ENCODE data around the gene RFESD.

Gene RFESD

DNA sequence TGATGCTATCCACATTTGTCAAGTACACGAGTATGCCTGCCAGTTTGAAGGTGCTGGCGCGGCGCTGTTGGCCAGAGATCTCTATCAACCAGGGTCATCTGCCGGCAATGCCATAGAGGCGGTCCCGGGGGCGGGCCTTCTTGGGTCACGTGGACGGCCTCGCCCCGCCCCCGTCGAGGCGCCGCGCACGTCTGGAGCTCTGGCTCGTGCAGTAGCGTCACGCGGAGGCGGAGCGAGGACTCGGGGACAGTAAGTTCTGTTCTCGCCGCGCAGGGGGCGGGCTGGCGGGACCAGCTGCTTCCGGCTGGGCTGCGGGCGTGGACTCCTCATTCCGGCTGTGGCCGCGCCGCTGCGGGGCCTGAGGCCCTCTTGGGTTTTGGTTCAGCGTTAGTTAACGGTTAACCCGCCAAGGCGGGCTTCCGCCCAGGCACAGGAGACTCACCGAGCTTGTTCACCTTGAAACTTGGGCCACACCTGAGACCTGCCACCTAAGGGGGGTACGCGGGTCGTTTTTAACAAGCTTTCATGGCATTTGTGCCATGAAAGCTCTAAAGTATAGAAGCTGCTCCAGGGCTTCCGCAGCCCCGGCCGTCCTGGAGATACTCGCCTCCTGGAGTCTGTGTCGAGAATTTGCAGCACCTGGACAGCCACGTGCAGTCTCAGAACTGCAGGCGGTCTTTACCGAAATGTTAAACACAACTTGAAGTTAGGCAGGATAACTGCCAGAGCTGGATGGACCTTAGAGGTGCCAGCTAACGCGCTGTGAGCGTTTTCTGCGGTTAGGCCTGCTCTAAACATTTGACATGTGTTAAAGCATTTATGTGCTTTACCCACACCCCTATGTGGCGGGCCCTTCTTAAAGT, at the start of gene RFESD:
Gene RFESD (plus strand): TSS at position 209 of the 863 bp plus-strand sequence. CDS start 5,495 bp downstream, outside the sequence.
- peak; percentile 98 for DNase-seq (ENCODE audit: low read depth, low spot score)

DNA sequence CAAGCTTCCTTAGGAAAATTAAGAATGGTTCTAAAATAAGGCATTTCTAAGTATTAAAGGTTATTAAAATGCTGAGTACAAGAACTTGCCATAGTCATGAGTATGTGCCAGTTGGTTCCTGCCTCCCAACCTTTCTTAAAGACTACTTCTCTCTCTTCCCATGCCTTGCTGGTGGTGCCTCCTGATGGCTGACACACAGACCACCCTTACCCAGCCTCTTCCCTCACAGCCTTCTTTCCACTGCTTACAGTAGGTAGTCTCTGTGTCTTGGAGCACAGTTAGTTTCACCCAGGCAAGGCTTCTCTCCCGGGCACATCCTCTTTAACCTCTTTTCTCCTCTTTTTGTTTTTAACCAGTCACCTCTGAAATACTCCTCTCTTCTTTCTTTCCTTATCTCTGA, 47.3 kb upstream of the RFESD start:
- no peak for DNase-seq (ENCODE audit: low read depth, low spot score)

DNA sequence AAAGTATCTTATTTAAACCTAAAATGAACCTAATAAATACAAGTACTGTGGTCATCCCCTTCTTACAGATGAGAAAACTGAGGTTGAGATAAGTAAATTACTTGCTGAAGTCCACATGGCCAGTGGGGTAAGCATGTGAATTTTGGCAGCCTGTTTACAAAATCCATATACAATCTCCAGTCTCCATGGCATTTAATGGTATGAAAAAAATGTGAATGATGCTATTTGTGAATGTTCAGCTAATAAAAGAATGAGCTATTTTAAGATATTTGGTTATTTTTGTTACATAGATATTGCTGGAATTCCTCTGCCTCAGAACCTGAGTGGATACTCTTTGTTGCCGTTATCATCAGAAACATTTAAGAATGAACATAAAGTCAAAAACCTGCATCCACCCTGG, 46.0 kb upstream of the RFESD start:
- DNase-seq (ENCODE audit: low read depth, low spot score), result no peak

DNA sequence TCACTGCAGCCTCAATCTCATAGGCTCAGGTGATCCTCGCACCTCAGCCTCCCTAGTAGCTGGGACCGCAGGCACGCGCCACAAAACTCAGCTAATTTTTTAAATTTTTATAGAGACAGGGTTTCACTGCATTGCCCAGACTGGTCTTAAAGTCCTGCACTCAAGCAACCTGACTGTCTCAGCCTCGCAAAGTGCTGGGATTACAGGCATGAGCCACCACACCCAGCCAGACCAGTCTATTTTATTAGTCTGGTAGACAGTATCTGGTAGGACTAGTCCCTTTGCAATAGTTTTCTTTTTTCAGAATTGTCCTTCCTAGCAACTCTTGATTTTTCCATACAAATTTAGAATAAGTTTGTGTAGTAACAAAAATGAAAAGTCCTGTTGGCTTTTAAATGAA, 40.8 kb upstream of the RFESD start:
- no peak for DNase-seq (ENCODE audit: low read depth, low spot score)

DNA sequence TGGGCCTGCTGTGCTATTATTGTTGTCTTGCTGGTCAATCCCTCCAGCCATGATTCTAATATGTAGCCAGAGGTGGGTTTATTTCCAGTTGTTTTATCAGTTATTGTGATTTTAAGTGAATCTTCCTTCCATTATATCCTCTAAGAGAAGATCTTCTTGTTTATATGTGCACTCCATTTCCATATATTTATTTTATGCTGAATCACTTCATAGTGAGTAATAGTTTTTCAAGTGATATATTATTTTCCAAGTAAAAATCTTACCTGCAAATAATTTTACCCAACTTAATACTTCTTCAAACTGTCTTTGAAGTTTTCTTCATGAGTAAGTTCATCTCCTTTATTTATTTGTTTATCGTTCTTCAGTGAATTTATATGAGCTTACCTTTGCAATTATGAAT, 40.2 kb upstream of the RFESD start:
- DNase-seq (ENCODE audit: low read depth, low spot score), result no peak

DNA sequence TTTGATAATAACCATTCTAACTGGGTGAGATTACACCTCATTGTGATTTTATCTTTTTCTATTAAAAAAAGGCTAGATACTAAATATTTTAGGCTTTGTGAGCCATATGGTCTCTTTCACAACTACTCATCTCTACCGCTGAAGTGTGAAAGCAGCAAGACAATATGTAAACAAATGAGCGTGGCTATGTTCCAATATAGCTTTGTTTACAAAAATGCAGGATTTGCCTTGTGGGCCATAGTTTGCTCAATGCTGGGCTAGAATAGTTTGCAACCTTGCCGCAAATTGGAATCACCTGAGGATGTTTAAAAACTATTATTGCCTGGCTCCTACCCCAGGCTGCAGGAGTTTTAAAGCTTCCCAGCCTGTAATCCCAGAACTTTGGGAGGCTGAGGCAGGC, 36.9 kb upstream of the RFESD start:
- no peak for DNase-seq (ENCODE audit: low read depth, low spot score)

DNA sequence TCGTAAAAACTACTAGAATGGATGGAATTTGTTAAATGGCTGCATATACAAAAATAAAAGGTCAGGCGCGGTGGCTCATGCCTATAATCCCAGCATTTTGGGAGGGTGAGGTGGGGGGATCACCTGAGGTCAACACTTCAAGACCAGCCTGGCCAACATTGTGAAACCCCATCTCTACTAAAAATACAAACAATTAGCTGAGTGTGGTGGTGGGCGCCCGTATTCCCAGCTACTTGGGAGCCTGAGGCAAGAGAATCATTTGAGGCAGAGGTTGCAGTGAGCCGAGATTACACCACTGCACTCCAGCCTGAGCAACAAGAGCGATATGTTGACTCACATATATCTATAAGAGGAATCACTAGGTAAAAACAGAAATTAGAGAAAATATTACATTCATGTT, 36.0 kb upstream of the RFESD start:
- DNase-seq (ENCODE audit: low read depth, low spot score), result no peak

DNA sequence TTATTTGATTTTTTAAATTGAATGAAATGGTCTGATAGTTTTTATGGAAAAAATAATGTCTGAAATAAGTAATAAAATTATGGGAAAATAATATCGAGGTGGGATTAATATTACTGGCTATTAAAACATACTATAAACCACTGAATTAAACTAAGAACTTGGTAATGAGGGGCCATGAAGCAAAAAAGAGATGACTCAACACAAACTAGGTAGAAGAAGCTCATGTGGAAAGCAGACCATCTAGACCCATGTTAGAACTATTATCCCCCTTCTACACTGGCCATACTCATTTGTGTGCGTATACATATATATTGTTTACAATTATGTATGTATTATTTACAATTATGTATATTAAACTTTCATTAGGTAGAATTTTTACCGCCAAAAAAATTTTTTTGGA, 35.2 kb upstream of the RFESD start:
- DNase-seq (ENCODE audit: low read depth, low spot score), result no peak

DNA sequence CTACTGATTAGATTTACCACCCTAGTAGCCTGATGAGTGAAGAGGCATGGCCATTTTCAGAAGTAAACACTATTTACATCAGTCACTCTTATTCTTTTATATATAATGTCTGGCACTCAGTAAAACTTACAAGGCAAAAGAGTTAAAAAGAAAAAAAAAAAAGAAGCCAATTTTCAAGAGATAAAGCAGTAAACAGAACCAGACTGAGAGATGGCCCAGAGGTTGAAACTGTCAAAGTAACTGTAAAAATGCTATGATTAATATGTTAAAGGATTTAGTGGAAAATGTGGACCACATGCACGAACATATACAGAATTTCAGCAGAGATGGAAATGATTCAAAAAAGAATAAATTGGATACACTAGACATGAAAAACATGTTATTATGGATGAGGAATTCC, 33.1 kb upstream of the RFESD start:
- DNase-seq (ENCODE audit: low read depth, low spot score), result no peak

DNA sequence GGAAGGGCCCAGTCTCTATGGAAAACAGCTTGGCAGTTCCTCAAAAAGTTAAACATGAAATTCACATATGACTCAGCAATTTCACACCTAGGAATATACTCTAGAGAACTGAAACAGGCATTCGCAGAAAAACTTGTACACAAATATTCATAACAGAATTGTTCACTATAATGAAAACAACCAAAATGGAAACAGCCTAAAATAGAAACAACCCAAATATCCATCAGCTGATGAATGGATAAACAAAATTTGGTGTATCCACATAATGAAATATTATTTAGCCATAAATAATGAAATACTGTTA, 31.5 kb upstream of the RFESD start:
- no peak for DNase-seq (ENCODE audit: low read depth, low spot score)

DNA sequence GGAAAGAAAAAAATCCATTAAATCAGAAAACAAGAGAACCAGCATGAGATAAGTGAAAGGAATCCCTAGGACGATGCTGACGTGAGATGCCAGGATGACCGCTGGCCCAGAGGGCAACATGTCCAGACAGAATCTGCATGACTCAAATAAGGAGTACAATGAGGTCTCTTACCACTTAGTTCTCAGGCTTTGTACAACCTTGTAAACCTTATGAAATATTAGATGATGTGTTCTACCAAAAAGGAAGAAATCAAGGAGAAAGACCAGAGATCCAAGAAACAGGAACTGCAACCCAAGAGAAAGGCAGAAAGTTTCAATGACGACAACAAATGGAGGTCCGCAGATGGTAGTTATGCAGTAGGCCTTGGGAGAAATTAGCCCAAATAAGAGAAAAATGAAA, 29.5 kb upstream of the RFESD start:
- no peak for DNase-seq (ENCODE audit: low read depth, low spot score)

DNA sequence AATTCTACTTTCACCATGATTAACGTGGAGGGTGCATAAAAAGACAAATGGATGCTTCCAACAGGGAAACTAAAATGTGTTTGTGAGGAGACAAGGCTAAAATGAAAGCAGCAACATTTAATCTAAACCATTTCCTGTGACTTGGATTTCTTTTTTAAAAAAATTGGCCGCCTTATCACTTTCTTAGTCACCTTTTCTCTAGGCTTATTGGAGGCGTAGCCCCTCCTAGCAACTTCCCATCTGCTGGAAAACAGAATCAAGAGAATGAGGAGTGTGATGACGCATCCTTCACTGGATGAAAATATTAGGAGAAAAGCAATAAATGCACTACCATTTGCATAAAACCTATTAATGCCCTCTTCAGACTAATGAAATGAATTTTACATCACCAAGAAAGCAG, 27.5 kb upstream of the RFESD start:
- no peak for DNase-seq (ENCODE audit: low read depth, low spot score)

DNA sequence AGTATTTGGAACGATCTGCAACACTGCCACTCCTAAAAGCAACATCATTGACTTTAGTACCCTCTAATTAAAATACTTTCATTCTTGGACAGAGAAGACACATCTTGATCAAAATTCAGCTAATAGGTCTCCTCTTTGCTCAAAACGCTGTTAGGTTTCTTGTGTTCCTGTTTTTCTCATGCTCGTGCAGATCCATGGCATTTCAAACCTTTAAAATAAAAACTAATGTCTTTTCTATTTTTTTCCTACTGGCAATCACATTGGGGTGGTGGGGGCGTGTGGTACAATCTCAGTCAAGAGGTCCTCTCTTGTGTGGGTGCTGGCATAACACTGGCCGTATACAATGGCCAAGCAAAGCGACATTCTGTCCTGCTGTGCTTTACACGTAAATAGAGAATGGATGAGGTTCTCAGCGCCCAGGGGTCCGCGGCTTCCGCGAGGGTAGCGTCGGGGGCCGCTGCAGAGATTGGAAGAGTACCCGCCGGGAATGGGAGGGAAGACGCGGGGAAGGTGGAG, 27.0 kb upstream of the RFESD start:
- no peak for DNase-seq (ENCODE audit: low read depth, low spot score)

DNA sequence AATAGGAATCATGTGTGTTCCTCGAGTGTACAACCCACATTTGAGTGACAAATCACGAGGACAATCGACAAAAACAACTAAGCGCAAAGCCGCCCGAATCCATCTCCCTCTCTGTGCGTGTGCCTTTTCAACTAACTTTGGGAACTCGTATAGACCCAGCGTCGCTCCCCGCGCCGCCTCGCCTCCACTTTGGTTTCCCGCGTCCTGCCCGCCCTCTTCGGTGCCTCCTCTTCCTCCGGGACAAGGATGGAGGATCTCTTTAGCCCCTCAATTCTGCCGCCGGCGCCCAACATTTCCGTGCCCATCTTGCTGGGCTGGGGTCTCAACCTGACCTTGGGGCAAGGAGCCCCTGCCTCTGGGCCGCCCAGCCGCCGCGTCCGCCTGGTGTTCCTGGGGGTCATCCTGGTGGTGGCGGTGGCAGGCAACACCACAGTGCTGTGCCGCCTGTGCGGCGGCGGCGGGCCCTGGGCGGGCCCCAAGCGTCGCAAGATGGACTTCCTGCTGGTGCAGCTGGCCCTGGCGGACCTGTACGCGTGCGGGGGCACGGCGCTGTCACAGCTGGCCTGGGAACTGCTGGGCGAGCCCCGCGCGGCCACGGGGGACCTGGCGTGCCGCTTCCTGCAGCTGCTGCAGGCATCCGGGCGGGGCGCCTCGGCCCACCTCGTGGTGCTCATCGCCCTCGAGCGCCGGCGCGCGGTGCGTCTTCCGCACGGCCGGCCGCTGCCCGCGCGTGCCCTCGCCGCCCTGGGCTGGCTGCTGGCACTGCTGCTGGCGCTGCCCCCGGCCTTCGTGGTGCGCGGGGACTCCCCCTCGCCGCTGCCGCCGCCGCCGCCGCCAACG, 26.3 kb upstream of the RFESD start, which contains the start of gene GPR150:
Gene GPR150 (plus strand): TSS at position 58 of the 840 bp plus-strand sequence. CDS start 189 bp downstream, at position 247.
- DNase-seq (ENCODE audit: low read depth, low spot score), result peak; percentile 63

DNA sequence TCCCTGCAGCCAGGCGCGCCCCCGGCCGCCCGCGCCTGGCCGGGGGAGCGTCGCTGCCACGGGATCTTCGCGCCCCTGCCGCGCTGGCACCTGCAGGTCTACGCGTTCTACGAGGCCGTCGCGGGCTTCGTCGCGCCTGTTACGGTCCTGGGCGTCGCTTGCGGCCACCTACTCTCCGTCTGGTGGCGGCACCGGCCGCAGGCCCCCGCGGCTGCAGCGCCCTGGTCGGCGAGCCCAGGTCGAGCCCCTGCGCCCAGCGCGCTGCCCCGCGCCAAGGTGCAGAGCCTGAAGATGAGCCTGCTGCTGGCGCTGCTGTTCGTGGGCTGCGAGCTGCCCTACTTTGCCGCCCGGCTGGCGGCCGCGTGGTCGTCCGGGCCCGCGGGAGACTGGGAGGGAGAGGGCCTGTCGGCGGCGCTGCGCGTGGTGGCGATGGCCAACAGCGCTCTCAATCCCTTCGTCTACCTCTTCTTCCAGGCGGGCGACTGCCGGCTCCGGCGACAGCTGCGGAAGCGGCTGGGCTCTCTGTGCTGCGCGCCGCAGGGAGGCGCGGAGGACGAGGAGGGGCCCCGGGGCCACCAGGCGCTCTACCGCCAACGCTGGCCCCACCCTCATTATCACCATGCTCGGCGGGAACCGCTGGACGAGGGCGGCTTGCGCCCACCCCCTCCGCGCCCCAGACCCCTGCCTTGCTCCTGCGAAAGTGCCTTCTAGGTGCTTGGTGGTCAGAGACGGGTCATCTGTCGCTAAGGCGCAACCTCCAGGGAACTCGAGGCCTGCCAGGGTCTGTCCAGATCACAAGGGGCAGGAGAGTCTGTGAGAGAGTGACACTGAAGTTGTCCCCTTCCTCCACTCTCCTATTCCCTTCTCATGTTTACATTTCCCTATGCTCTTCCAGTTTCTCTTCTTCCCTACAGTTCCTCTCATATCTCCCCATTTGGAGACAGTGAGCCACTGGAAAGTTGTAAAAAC, 25.4 kb upstream of the RFESD start:
- DNase-seq (ENCODE audit: low read depth, low spot score), result peak; percentile 56

DNA sequence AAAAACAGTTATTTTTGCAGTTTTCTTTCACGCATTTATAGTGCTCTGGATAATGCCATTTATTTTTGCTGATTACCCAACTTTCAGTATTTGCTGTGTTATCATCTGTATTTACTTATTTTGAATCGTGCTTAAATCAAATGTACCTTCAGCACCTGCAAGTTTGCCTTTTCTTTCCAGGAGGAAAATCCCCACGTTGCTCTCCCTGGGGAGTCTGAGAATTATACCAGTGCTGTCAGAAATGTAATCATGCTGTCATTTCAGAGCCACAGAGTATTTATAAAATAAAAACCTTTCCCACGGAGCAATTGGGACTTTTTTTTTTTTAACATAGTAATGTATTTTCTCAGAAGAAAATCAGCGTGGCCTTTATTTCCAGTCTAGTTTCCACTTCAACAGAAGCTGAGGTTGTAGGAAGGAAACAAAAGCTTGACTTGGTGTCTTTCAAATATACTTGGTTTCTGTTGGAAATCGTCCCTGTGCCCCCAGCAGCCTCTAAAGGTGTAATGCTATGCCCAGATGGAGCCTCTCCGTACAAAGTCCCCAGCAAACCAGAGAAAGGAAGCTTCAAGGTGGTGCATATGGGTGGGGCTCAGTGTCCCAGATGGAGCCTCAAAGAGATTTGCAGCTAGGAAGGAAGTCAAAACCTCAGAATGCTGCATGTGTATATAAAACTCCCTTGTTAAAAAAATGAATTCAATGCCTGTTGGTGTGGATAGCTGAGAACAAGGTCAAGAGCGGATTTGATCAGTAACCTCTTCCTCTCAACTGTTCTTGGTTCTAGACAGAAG, 24.5 kb upstream of the RFESD start:
- no peak for DNase-seq (ENCODE audit: low read depth, low spot score)

DNA sequence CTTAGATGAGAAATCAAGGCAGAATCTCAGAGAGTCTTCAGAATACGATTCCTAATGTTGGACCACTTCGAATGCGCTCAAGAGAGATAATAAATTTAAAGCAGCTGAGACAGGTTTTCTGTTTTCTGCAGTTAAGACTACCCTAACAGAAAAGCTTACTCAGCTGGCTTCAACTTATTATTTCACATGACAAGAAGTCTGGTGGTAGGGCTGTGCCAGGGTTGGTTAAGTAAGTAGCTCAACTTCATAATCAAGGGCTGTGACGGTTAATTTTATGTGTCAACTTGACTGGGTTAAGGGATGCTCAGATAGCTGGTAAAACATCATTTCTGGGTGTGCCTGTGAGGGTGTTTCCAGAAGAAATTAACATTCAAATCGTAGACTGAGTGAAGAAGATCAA, 22.9 kb upstream of the RFESD start:
- no peak for DNase-seq (ENCODE audit: low read depth, low spot score)

DNA sequence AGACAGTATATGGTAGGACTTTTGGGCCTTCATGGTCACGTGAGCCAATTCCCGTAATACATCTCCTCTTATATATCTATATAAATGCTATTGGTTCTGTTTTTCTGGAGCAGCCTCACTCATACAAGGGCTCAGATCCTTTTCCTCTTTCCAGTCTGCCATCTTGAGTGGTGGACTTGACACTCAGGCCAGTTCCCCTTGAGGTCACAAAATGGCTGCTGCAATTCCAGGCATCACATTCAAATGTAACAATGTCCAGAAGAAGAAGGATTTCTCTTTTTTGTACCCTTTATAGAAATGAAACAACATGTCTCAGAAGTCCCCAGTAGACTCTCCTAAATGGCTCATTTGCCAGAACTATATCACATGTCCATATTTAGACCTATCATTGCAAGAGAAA, 22.2 kb upstream of the RFESD start:
- no peak for DNase-seq (ENCODE audit: low read depth, low spot score)

DNA sequence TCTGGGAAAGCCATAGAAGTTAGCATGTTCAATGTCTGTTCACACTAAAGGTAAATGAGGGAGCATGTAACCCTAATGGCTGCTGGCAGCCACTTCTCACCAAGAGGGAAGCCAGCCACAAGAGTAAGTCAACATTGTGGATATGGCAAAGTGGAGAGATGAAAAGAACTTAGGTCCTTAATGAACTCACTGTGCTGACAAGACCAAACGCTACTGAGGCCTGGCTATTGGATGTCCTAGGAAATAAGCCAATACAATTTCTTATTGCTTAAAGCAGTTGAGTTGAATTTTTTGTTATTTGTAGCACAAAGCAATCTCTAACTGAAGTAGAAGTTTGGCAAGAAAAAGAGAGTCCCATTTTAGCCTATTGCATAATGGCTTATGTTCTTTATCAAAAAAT, 19.9 kb upstream of the RFESD start:
- no peak for DNase-seq (ENCODE audit: low read depth, low spot score)

DNA sequence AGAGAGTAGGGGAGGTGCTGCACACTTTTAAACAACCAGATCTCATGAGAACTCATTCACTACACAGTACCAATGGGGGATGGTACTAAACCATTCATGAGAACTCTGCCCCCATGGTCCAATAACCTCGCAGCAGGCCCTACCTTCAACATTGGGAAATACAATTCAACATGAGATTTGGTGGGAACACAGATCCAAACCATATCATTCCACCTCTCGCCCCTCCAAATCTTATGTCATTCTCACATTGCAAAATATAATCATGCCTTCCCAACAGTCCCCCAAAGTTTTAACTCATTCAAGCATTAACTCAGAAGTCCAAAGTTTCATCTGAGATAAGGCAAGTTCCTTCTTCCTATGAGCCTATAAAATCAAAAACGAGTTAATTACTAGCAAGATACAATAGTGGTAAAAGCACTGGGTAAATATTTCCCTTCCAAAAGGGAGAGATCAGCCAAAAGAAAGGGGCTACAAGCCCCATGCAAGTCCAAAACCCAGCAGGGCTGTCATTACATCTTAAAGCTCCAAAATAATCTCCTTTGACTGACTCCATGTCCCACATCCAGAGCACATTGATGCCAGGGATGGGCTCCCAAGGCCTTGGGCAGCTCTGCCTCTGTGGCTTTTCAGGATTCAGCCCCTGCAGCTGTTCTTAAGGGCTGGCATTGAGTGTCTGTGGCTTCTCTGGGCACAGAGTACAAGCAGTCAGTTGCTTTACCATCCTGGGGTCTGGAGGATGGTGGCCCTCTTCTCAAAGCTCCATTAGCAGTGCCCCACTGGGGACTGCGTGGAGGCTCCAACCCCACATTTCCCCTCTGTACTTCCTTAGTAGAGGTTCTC, 18.4 kb upstream of the RFESD start:
- DNase-seq (ENCODE audit: low read depth, low spot score), result no peak

Data from astrocyte of the hippocampus (primary cell).